Astrocyte (in vitro differentiated cells and primary cell): ENCODE results near the gene MRPL47.

Experiments used
- CTCF ChIP-seq: IDR thresholded peaks from 2 replicates; pipeline ENCODE4 v1.5.1; 2011; ENCODE audit warnings: low read depth, mild to moderate bottlenecking, inconsistent platforms, low read length, moderate library complexity; ENCODE audit not compliant: insufficient read depth
- EZH2 ChIP-seq: IDR thresholded peaks from 2 replicates; pipeline ENCODE4 v1.6.1; 2012; ENCODE audit warnings: mild to moderate bottlenecking, low read length, inconsistent platforms; ENCODE audit not compliant: insufficient read depth

- TF ChIP-seq CTCF (no peak), EZH2 (no peak)
These were observed 15.3 kb downstream of the MRPL47 start for GRCh38 chr3:179589143-179589542.
